Adrenal gland (tissue), 12 donors: ENCODE data around the gene INO80. TPM values are rescaled to one million over a fixed set of nuclear protein-coding genes. Genes with fewer than 3 reads are reported as not detected.

Source experiments
- DNase-seq, 7 donors: peaks; one replicate each; pipeline ENCODE4 v3.0.0-alpha.2; 2019 to 2020
- H3K27ac ChIP-seq, 5 donors: fragments of 200-600 bp; sonication (generic) in 4 of 5; 1 replicate in 3 of 5; 2 replicates in 2 of 5; pipeline versions ENCODE4 v1.5.1 to v1.8.0; 2016 to 2020; ENCODE audit warnings: mild to moderate bottlenecking in 1 of 5
- H3K27me3 ChIP-seq: fragments of 200-600 bp; 2 replicates; pipeline ENCODE4 v1.8.0; 2021
- H3K36me3 ChIP-seq, 2 donors: fragments of 200-600 bp; replicated peaks in 1 of 2; 1 replicate in 1 of 2; 2 replicates in 1 of 2; pipeline versions ENCODE4 v1.5.1 to v1.8.0; 2018 to 2022
- H3K4me1 ChIP-seq, 2 donors: fragments of 200-600 bp; replicated peaks in 1 of 2; 1 replicate in 1 of 2; 2 replicates in 1 of 2; pipeline versions ENCODE4 v1.5.1 to v1.8.0; 2018 to 2021
- H3K4me3 ChIP-seq, 4 donors: fragments of 200-600 bp; sonication (generic) in 3 of 4; one replicate each; pipeline ENCODE4 v1.5.1; 2016 to 2018
- H3K9me3 ChIP-seq, 3 donors: fragments of 200-600 bp; sonication (generic) in 1 of 3; replicated peaks in 1 of 3; 1 replicate in 2 of 3; 2 replicates in 1 of 3; pipeline versions ENCODE4 v1.5.1 to v1.8.0; 2016 to 2021
- POLR2A ChIP-seq, 2 donors: fragments of 450-650 bp; IDR thresholded peaks; one replicate each; pipeline ENCODE4 v1.6.1; 2017; ENCODE audit warnings: antibody characterized with exemption in 2 of 2, mild to moderate bottlenecking in 2 of 2, moderate library complexity in 1 of 2
- WGBS, 4 donors: extraction: QIAGEN DNeasy Blood & Tissue Kit in 2 of 4; methylation state at CpG; one replicate each; pipeline versions ENCODE4 v1.1.5 to v1.1.7; 2013 to 2017; 5-methylcytosine and 5-hydroxymethylcytosine counted together
- intact Hi-C, 2 donors: fragments of 100-400 bp; cut with DNase I; formaldehyde crosslinking; loops; one replicate each; pipeline versions ENCODE4 v1.14.1 to v1.15.0; 2022 to 2023
- polyA plus RNA-seq, 3 donors: library from polyadenylated mRNA; stranded (reverse); fragments of 200-250 nt in 2 of 3; fragments of 350-450 nt in 1 of 3; fragmentation: Illumina TruSeq in 1 of 3; extraction: RNeasy Lipid Tissue Mini Kit (QIAGEN cat#74804) in 1 of 3; gene quantifications; one replicate each; pipeline ENCODE4 v1.2.3, GENCODE V29; 2013 to 2014
- total RNA-seq, 9 donors: library from RNA; depleted of rRNA in 4 of 9; stranded (reverse); fragments of >200 nt in 4 of 9; fragments of 120-200 nt in 1 of 9; fragmentation: NEBNext Ultra II Directional in 1 of 9; extraction: Animal tissue kit (Norgen Biotek cat#: 25700) in 1 of 9; gene quantifications; one replicate each; pipeline versions ENCODE4 v1.1.0 to v1.2.4, GENCODE V29; 2013 to 2023
- TF ChIP-seq, protein P1 (sequence below), 6 experiments: fragments of 450-650 bp in 4 of 6; fragments of 200-600 bp in 2 of 6; sonication (generic) in 1 of 6; IDR thresholded peaks; 1 replicate in 5 of 6; 2 replicates in 1 of 6; pipeline versions ENCODE4 v1.5.1 to v1.8.0; 2016 to 2021; ENCODE audit warnings: antibody characterized with exemption in 6 of 6, mild to moderate bottlenecking in 2 of 6, moderate library complexity in 1 of 6
- donor health status: healthy with polysubstance abuse.
- donor health status: Bipolar disorder and iron deficiency.
- donor health status: DM: yes; HTN: yes; CAD: no.
- donor health status: DM: no; HTN: no; CAD: no.
- donor health status: DM: no; HTN: no; CAD: no.
- donor health status: DM: yes; HTN: yes; CAD: no.

Gene INO80
- total and polyA plus RNA-seq, 12 donors, result 5.4 to 25.0 (median 17.7) TPM

DNA sequence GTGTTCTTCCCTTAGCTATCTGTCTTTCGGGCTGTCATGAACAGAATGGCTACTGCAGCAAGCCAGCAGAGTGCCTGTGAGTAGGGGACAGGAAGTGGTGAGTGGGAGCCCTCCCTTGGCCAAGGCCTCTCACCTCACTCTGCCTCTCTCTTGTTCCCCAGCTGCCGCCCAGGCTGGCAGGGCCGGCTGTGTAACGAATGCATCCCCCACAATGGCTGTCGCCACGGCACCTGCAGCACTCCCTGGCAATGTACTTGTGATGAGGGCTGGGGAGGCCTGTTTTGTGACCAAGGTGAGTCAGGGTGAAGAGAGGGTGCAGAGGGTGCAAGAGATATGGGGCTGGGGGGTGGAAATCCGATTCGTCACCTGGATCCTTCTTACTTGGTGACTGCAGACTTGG is 183.9 kb downstream of the INO80 start:
- WGBS, 4 donors, result 74 to 83% (median 76%) methylated on average over 7 to 8 of the region's 8 CpGs
- H3K4me3 ChIP-seq, result no peak overlapping the region
- peaks cover 31 to 39% of the 10 kb centered on the region in 2 donors for H3K4me1 ChIP-seq
- no peaks in the 10 kb centered on the region for H3K36me3 ChIP-seq
- intact Hi-C loops, result no loop called here
- peaks cover 42% of the 10 kb centered on the region for H3K27me3 ChIP-seq
- H3K9me3 ChIP-seq, result no peaks in the 10 kb centered on the region
- no peak overlapping the region for H3K27ac ChIP-seq
- TF ChIP-seq, protein P1, sequence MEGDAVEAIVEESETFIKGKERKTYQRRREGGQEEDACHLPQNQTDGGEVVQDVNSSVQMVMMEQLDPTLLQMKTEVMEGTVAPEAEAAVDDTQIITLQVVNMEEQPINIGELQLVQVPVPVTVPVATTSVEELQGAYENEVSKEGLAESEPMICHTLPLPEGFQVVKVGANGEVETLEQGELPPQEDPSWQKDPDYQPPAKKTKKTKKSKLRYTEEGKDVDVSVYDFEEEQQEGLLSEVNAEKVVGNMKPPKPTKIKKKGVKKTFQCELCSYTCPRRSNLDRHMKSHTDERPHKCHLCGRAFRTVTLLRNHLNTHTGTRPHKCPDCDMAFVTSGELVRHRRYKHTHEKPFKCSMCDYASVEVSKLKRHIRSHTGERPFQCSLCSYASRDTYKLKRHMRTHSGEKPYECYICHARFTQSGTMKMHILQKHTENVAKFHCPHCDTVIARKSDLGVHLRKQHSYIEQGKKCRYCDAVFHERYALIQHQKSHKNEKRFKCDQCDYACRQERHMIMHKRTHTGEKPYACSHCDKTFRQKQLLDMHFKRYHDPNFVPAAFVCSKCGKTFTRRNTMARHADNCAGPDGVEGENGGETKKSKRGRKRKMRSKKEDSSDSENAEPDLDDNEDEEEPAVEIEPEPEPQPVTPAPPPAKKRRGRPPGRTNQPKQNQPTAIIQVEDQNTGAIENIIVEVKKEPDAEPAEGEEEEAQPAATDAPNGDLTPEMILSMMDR (IDR thresholded peaks at IDR 0.05), result no peak
- TF ChIP-seq POLR2A (IDR thresholded peaks at IDR 0.05), result no peak
- DNase-seq, result no peak

DNA sequence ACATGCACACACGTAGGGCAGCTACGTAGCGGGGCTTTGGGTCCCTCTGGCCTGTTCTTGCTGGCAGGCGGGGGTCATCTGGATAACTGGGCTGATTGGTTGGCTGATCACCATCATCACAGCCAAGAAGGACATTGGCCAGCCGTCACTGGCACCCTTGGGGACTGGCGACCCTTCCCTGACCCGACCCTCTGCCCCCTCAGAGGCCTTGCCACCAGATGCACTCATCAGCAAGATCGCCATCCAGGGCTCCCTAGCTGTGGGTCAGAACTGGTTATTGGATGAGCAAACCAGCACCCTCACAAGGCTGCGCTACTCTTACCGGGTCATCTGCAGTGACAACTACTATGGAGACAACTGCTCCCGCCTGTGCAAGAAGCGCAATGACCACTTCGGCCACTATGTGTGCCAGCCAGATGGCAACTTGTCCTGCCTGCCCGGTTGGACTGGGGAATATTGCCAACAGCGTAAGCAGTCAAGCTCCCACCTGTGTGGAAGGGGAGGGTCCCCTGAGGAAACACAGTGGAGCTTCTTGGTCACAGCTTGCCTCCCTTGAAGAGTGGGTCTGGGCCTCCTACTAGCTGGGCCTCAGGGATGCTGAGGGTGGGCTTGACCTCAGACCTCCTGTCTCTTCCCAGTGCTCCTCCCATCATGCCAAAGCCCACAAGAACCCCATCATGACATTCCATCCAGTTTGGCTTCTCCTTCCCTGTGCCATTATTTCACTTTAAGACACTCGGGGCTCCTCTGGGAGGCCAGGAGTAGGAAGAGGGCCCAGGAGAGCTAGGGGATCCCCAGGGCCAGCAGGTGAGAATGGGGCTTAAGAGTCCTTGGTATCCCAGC is 184.6 kb downstream of the INO80 start:
- intact Hi-C loops, result no loop called here
- WGBS, 4 donors, result 62 to 75% (median 70%) methylated on average over 5 to 16 of the region's 16 CpGs

DNA sequence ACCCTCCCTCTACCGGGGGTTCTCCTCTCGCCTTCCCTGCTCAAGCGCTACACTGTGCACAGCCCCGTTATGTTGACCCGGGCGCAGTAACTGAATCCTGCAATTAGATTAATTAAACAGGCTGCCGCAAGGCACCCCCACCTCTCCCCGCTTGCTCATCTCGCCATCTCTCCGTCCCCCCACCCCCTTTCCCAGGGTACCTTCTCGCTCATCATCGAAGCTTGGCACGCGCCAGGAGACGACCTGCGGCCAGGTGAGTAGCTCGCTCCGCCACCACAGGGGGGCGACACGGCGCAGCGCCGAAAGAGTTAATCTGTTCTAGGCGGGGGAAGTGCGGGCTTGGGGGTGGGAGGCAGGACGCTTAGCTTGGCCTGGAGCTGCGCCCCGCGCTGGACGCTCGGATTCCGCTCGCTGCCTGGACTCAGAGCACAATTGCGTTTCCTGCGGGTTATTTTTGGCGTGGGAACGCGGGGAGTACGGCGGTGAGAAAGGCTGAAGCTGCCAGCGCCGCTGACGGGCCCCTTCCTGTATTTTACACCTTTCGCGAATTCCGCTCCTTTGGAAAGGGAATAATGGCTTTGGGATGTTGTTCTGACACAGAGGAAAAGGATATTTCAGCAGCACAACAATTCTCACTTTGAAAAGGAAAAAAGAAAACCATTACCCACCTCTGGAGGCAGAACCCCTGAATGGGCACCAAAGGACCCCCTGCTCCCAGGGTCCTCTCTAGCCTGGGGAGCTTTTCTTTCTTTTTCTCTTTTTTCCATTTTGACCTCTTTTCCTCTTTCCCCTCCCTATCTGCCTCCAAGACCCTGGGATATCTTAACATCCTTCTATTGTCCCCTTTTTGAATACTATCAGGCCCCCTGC is 185.4 kb downstream of the INO80 start:
- Histone ChIP-seq H3K9me3 (no peaks in the 10 kb centered on the region), H3K4me3 (peak overlapping the region in 1 of 4 donors; percentile 55), H3K27ac (peak overlapping the region in 1 of 5 donors; percentile 17), H3K4me1 (peaks cover 40 to 48% of the 10 kb centered on the region in 2 donors), H3K36me3 (no peaks in the 10 kb centered on the region), H3K27me3 (peaks cover 42% of the 10 kb centered on the region)
- WGBS, 4 donors, result 1 to 3% (median 2%) methylated on average over 22 to 46 of the region's 46 CpGs
- peak in 6 of 7 donors; percentile 35 to 75 (median 46) for DNase-seq
- intact Hi-C loops, result no loop called here
- TF ChIP-seq, protein P1 (IDR thresholded peaks at IDR 0.05), result peak in 5 of 6 experiments; percentile 5 to 43 (median 27)
- no peak for TF ChIP-seq POLR2A (IDR thresholded peaks at IDR 0.05)

More for the DNA sequence above, 184.6 kb downstream of the INO80 start:
- Histone ChIP-seq H3K36me3 (no peaks in the 10 kb centered on the region), H3K4me3 (peak overlapping the region in 1 of 4 donors; percentile 55), H3K27me3 (peaks cover 42% of the 10 kb centered on the region), H3K27ac (peak overlapping the region in 1 of 5 donors; percentile 57), H3K9me3 (no peaks in the 10 kb centered on the region), H3K4me1 (peaks cover 31 to 39% of the 10 kb centered on the region in 2 donors)
- DNase-seq, result no peak
- TF ChIP-seq, protein P1 (IDR thresholded peaks at IDR 0.05), result no peak
- TF ChIP-seq POLR2A (IDR thresholded peaks at IDR 0.05), result no peak
